ENCODE data around the gene CCDC191.

DNA sequence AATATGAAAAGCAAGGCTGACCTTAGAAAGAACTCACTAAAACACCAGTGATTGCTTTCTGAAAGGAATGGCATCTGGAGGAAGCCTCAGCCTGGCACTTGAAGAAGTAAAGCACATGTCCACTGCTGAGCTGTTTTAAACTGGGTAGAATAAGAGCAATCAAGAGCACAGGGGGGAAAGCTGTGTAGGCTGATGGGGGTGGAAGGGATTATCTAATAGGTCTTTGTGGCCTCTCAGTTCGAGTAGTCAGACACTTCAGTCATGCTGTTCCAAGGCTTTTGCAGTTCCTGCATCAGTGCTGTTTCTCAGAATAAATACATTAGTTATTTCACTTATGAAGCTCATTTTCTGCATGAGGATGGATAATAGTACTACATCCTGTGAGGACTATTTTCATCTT, 22.6 kb downstream of the CCDC191 start:
- TF ChIP-seq CTCF (IDR thresholded peaks at IDR 0.05) (no peak), EZH2 (IDR thresholded peaks at IDR 0.05) (no peak), EZH2phosphoT487 (IDR thresholded peaks at IDR 0.05) (no peak)

All from neural progenitor cell (in vitro differentiated cells).